Neutrophil (primary cell): ENCODE data around the gene KCNJ1.

Source experiments
- H3K27ac ChIP-seq: fragments of 200-600 bp; sonication (generic); 2 replicates; pipeline ENCODE4 v1.5.1; 2016; ENCODE audit warnings: mild to moderate bottlenecking, moderate library complexity
- H3K27me3 ChIP-seq: fragments of 200-600 bp; sonication (generic); 2 replicates; pipeline ENCODE4 v1.6.0; 2016; ENCODE audit warnings: mild to moderate bottlenecking
- H3K36me3 ChIP-seq: fragments of 200-600 bp; sonication (generic); 2 replicates; pipeline ENCODE4 v1.5.1; 2017
- H3K4me1 ChIP-seq, 2 experiments: fragments of 200-600 bp in 1 of 2; sonication (generic) in 1 of 2; 1 replicate in 1 of 2; 2 replicates in 1 of 2; pipeline versions ENCODE4 v1.5.1 to v1.6.1; 2013 to 2016; ENCODE audit warnings: low read depth in 1 of 2, low read length in 1 of 2, mild to moderate bottlenecking in 1 of 2, moderate library complexity in 1 of 2; ENCODE audit not compliant: control insufficient read depth in 1 of 2, insufficient read depth in 1 of 2
- H3K4me3 ChIP-seq, 2 experiments: fragments of 200-600 bp in 1 of 2; sonication (generic) in 1 of 2; 1 replicate in 1 of 2; 2 replicates in 1 of 2; pipeline ENCODE4 v1.5.1; 2013 to 2016; ENCODE audit warnings: low read depth in 1 of 2, low read length in 1 of 2, mild to moderate bottlenecking in 1 of 2, moderate library complexity in 1 of 2
- H3K9me3 ChIP-seq: fragments of 200-600 bp; sonication (generic); 2 replicates; pipeline ENCODE4 v1.5.1; 2016
- TF ChIP-seq, protein P1 (sequence below): fragments of 200-600 bp; sonication (generic); IDR thresholded peaks from 2 replicates; pipeline ENCODE4 v1.5.1; 2016; ENCODE audit warnings: antibody characterized with exemption

The KCNJ1 gene

DNA sequence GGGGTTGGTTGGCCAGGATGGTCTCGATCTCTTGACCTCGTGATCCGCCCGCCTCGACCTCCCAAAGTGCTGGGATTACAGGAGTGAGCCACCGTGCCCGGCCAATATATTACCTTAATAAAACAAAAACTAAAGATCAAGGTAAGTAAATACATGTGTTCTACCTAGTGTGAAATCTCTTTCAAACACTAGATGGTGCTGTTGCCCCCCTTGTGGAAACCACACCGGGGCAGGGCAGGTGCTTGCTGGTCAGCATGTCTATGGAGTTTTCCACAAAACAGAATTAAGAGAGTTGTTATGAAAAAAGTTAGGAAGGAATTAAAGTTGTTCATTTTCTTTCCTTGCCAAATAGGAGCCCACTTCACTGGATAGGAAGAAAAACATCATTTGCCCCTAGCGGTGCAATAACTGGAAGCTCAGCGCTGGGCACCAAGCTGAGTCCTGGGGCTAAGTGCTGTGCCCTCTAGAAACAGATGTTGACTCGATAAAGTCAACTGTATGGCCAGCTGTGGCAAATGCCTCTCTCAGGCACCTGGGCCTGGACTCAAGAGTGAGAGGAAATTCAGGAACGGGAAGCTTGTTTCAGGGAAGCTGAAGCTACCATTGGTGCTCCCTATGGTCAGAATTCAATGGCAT lies 17.7 kb upstream of the KCNJ1 start:
- Histone ChIP-seq H3K27me3 (peaks cover 72% of the 10 kb centered on the region), H3K27ac (no peak overlapping the region), H3K9me3 (no peaks in the 10 kb centered on the region), H3K4me3 (no peak overlapping the region), H3K4me1 (no peaks in the 10 kb centered on the region), H3K36me3 (no peaks in the 10 kb centered on the region)
- TF ChIP-seq, protein P1, sequence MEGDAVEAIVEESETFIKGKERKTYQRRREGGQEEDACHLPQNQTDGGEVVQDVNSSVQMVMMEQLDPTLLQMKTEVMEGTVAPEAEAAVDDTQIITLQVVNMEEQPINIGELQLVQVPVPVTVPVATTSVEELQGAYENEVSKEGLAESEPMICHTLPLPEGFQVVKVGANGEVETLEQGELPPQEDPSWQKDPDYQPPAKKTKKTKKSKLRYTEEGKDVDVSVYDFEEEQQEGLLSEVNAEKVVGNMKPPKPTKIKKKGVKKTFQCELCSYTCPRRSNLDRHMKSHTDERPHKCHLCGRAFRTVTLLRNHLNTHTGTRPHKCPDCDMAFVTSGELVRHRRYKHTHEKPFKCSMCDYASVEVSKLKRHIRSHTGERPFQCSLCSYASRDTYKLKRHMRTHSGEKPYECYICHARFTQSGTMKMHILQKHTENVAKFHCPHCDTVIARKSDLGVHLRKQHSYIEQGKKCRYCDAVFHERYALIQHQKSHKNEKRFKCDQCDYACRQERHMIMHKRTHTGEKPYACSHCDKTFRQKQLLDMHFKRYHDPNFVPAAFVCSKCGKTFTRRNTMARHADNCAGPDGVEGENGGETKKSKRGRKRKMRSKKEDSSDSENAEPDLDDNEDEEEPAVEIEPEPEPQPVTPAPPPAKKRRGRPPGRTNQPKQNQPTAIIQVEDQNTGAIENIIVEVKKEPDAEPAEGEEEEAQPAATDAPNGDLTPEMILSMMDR, result no peak

DNA sequence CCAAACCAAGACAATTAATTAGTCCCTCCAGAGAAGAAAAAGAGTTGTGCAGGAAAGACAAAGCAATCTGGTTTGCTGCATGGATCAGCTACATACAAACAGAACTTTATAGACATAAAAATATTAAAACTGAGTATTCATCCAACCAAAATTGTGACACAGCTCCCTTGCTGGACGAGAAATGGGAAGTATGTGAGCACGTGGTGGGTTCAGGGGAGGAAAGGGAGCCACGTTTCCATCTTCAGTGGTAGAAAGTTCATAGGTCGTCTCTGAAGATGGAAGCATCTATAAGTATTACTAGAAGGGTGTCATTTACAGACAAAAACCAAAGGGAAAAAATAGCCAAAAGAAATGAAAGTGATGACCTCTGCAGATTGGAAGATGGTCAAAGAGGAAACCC lies 17.0 kb upstream of the KCNJ1 start:
- Histone ChIP-seq H3K9me3 (no peaks in the 10 kb centered on the region), H3K27ac (no peak overlapping the region), H3K27me3 (peaks cover 65% of the 10 kb centered on the region), H3K4me3 (no peak overlapping the region), H3K36me3 (no peaks in the 10 kb centered on the region), H3K4me1 (no peaks in the 10 kb centered on the region)
- TF ChIP-seq, protein P1, result no peak

DNA sequence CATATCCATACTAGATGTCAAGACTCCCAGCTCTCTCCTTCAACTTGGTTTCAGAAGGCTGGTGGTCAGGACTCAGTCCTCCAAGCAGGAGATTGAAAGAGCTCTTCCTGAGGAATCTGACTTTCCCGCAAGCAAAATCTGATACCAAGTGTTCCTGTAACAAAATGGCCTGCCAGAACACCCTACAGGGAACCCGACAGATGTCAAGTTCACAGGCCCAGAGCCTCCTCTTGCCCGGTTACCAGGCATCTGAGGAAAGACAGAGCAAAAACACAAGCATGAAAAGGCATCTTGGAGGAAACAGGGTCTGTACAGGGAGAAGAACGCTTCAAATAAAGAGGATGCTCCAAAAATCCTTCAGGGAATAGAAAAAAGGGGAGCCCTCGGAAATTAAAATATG lies 15.4 kb upstream of the KCNJ1 start:
- H3K27me3 ChIP-seq, result peaks cover 49% of the 10 kb centered on the region
- TF ChIP-seq, protein P1, result no peak
- no peak overlapping the region for H3K4me3 ChIP-seq
- no peaks in the 10 kb centered on the region for H3K9me3 ChIP-seq
- H3K36me3 ChIP-seq, result no peaks in the 10 kb centered on the region
- H3K4me1 ChIP-seq, result no peaks in the 10 kb centered on the region
- H3K27ac ChIP-seq, result no peak overlapping the region

DNA sequence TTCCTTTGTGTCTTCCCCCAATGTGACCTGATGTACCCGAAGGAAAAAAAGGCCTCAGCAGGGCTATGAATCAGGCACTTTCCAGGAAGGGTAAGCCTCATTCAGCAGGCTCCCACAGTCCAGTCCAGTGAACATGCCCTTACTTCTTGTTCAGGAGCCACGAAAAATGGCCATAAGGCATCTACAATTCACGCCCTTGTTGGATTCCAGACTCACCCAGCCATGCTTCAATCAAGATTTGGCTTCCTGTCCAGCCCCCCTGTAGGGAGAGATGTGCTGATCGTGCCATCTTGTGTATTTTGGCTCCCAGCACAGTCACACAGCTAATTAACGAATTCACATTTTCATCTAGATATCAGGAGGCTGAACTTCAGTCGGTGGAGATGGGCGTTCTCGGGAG lies 14.1 kb upstream of the KCNJ1 start:
- H3K27me3 ChIP-seq, result peaks cover 36% of the 10 kb centered on the region
- H3K4me3 ChIP-seq, result no peak overlapping the region
- no peak overlapping the region for H3K27ac ChIP-seq
- no peaks in the 10 kb centered on the region for H3K36me3 ChIP-seq
- TF ChIP-seq, protein P1, result no peak
- H3K4me1 ChIP-seq, result no peaks in the 10 kb centered on the region
- no peaks in the 10 kb centered on the region for H3K9me3 ChIP-seq

DNA sequence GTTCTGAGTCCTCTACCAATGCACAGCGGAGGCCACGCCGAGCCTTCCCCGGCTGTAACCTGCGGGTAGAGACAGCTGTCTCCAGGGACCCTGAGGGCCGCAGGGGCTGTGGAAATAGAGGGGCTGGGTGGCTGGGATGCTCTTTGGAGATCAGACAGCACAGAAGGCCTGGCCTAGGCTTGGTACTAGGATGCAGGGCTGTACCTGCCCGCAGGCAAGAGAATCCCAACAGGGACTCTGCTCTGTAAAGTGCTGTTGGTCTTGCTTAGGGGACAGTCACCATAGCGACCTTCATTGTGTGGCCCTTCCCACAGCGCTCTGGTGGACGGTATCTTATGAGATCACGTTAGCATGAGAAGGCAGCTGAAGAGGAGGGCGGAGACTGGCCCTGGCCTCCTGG lies 12.7 kb upstream of the KCNJ1 start:
- TF ChIP-seq, protein P1, result no peak
- H3K27me3 ChIP-seq, result peaks cover 25% of the 10 kb centered on the region
- no peaks in the 10 kb centered on the region for H3K9me3 ChIP-seq
- H3K4me1 ChIP-seq, result no peaks in the 10 kb centered on the region
- H3K36me3 ChIP-seq, result no peaks in the 10 kb centered on the region
- no peak overlapping the region for H3K27ac ChIP-seq
- no peak overlapping the region for H3K4me3 ChIP-seq

DNA sequence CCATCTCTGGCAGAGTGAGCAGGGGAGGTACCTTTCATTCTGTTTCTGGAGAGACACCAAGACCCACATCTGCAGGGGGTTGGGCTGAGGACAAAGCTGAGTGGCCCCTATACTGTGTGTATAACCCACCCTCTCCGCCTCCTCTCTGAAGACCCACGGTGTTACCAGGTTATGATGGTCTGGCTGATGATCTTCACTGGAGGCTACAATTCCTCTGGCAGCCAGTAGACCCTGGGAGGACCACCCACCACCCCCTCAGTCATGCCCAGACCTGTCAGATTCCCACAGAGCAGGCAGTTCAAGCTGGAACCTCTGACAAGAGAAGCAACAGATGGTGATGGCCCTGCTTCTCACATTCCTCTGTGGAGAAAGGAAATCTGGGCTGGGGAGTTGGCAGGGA lies 11.4 kb upstream of the KCNJ1 start:
- no peak overlapping the region for H3K4me3 ChIP-seq
- no peaks in the 10 kb centered on the region for H3K36me3 ChIP-seq
- H3K27me3 ChIP-seq, result peaks cover 22% of the 10 kb centered on the region
- TF ChIP-seq, protein P1, result no peak
- no peak overlapping the region for H3K27ac ChIP-seq
- H3K4me1 ChIP-seq, result no peaks in the 10 kb centered on the region
- no peaks in the 10 kb centered on the region for H3K9me3 ChIP-seq
